ENCODE results near the gene ANKMY1. TPM values are rescaled to one million over a fixed set of nuclear protein-coding genes. Genes with fewer than 3 reads are reported as not detected.
A peak's percentile ranks its signal among the peaks of the same experiment; 100 is the strongest.
"Not testable (repeated sequence)": the region's sequence is repeated elsewhere in the genome, so short reads cannot be mapped to it uniquely, and the experiment has no call there.

The ANKMY1 gene
- total RNA-seq, 1 experiment from 2014 or later = 2.4 TPM

DNA sequence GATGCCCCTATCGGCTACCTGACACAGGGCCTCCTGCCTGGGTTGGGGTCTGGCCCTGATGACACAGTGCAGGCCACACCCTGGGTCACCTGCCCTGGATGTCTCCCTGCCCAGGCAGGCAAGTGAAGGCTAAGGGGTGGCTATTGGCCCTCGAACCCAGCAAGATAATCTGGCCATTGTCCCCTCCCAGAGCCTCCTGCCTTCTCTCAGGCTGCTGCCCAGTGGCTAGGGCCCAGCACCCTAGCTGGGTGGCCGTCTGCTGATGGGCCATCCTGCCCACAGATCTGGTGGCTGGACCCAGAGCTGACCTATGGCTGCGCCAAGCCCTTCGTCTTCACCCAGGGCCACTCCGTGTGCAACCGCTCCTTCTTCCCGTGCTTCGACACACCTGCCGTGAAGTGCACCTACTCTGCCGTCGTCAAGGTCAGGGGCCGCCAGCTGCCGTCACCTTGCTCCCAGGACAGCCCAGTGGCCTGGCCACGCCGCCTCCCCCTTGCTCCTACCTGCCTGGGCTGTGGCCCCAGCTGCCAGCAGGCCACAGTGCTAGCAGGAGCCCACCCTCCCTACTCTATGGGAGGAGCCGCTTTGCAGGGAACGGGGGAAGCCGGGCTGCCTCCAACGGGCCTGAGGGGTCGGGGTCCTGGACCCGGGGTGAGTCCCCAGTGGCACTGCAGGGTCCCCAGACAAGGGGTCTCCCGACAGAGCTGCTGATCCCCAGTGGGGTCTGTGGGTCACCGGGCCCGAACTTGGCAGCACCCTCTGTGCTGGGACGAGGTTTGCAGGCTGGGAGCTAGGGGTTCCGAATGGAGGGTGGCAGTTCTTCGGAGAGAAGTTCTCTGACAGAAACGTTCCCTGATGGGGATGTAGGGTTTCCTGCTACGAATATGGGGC lies 14.6 kb upstream of the ANKMY1 start:
- no peak for DNase-seq (ENCODE audit: low read depth)
- in situ Hi-C loops (cut with HindIII; ENCODE audit: low pct_unique_long_range_greater_than_20kb, low sequenced_read_pairs) = no loop called here

GRCh38 chr2:240571314-240571973 lies 13.7 kb upstream of the ANKMY1 start:
- in situ Hi-C loops (cut with HindIII; ENCODE audit: low pct_unique_long_range_greater_than_20kb, low sequenced_read_pairs) = no loop called here
- no peak for DNase-seq (ENCODE audit: low read depth)

- in situ Hi-C loops (cut with HindIII; ENCODE audit: low pct_unique_long_range_greater_than_20kb, low sequenced_read_pairs) = no loop called here
- no peak for DNase-seq (ENCODE audit: low read depth)
These were observed 12.9 kb upstream of the ANKMY1 start for GRCh38 chr2:240570531-240571313.

GRCh38 chr2:240569998-240570530 lies 12.3 kb upstream of the ANKMY1 start:
- DNase-seq (ENCODE audit: low read depth) = no peak
- in situ Hi-C loops (cut with HindIII; ENCODE audit: low pct_unique_long_range_greater_than_20kb, low sequenced_read_pairs) = no loop called here

DNA sequence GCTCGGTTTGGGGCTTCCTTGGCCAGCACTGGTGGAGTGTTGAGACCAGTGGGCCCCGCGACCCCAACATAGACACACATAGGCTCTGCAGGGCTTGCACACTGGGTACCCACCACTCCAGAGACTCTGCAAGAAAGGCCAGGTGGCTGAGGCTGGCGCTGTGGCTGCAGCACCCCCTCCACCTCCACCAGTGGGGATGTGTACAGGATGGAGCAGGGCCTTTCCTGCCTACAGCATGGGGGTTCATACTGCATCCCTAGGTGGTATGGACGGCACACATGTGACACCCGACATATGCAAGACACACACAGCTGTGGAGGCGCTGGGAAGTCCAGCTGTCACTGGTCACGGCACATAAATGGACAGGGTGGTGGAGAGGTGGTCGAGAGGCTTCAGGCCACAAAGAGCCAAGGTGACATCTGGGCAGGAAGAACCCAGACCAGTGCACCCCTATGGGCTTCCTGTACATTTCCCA lies 11.8 kb upstream of the ANKMY1 start:
- DNase-seq (ENCODE audit: low read depth) = no peak
- in situ Hi-C loops (cut with HindIII; ENCODE audit: low pct_unique_long_range_greater_than_20kb, low sequenced_read_pairs) = no loop called here

DNA sequence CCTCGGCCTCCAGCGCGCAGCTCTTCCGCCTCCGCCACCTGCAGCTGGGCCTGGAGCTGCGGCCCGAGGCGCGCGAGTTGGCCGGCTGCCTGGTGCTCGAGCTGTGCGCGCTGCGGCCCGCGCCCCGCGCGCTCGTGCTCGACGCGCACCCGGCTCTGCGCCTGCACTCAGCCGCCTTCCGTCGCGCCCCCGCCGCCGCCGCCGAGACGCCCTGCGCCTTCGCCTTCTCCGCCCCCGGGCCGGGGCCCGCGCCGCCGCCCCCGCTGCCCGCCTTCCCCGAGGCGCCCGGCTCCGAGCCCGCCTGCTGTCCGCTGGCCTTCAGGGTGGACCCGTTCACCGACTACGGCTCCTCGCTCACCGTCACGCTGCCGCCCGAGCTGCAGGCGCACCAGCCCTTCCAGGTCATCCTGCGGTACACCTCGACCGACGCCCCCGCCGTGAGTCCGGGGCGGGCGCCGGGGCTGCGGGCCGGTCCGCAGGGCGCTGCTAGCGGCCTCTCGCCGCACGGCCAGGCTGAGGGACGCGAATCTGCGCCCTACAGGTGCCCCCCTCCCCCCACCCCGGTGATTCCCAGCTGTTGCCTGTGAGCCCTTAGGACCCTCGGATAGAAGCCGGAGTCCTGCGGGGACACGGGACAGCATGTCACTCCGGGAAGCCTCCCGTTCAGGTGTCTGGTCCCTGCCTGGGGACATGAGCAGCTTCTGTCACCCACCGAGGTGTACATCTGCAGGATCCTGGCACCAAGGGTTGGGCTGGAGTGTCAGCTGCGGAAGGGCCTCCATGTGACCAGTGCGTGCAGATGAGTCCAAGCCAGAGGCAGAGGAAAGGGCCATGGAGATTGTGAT lies 11.1 kb upstream of the ANKMY1 start:
- no peak for DNase-seq (ENCODE audit: low read depth)
- in situ Hi-C loops (cut with HindIII; ENCODE audit: low pct_unique_long_range_greater_than_20kb, low sequenced_read_pairs) = no loop called here

- DNase-seq (ENCODE audit: low read depth) = no peak
- in situ Hi-C loops (cut with HindIII; ENCODE audit: low pct_unique_long_range_greater_than_20kb, low sequenced_read_pairs) = no loop called here
These were observed 10.3 kb upstream of the ANKMY1 start, which contains the start of gene RNPEPL1 for GRCh38 chr2:240567872-240568677. RNPEPL1 (plus strand) TSS chr2:240568484; CDS start chr2:240568587, 103 bp downstream.

DNA sequence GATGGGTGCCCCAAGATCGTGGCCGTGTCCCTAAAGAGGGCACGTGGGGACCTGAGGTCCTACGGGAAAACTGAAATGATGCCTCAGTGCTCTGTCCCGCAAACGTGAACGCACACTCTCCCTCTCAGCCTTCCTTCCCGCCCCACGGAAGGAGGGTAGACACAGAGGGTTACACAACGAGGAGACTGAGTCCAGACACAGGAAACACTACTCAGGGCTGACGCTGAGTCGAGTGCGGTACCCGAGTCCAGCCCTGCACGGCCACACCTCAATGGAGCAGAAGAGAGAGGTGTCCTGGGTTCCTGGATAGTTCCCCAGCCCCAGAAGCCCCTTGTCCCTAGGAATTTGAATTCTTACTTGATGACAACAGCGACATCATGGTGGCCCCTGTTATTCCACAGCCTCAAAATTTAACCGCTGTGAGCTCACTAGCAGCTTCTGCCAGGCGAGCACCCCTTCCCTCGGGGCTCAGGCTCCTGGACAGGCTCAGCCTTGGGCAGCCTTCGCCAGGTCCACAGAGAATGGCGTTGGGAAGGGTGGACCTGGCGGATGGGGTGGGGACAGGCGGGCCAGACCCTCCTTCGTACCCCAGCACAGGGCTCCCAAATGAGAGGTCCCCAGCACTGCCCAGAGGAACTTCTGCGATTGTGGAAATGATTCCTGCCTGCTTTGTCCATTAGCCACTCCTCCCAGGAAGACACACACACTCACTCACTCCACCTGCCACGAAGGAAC lies 9.5 kb upstream of the ANKMY1 start:
- in situ Hi-C loops (cut with HindIII; ENCODE audit: low pct_unique_long_range_greater_than_20kb, low sequenced_read_pairs) = no loop called here
- DNase-seq (ENCODE audit: low read depth) = no peak

DNA sequence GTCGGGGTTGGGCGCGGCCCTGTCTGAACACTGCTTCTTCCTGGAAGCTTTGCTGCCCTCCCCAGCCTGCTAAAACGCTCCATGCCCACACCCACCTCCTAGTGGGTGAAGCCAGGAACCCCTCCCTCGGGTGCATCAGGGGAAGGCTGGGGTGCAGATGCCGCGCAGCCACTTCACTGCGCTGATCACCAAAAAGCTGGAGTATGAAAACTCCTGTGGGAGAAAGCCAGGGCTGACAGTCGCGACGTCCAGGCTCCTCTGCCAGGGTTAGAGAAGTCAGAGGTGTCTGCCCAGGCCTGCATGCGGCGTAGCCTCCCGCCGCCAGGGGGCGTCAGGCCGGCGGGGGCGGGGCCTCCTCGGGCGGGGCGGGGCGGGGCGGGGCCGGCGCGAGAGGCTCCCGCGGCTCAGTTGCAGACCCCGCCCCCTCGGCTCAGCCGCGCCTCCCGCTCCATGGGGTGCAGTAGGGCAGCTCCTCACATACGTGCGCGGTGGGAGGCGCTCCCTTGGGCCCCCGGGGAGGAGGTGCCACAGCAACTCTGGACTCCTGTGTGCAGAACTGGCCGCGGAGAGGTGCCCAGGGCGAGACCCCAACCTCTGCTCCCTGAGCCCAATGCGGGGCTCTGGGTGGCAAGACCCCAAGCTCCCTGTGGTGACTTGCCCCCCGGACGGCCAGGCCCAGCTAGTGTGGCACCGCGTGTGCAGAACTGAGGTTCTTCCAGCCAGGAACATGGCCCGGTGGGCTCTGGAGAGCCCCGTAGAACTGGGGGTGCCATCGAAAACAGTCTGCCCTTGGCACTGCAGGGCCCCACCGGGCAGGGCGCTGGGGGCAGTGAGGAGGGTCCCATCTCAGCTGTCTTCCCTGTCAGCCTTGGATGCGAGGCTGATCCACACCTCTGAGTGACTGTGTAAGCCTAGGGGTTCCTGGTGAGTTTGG lies 8.7 kb upstream of the ANKMY1 start:
- in situ Hi-C loops (cut with HindIII; ENCODE audit: low pct_unique_long_range_greater_than_20kb, low sequenced_read_pairs) = no loop called here
- peak; percentile 69 for DNase-seq (ENCODE audit: low read depth)

DNA sequence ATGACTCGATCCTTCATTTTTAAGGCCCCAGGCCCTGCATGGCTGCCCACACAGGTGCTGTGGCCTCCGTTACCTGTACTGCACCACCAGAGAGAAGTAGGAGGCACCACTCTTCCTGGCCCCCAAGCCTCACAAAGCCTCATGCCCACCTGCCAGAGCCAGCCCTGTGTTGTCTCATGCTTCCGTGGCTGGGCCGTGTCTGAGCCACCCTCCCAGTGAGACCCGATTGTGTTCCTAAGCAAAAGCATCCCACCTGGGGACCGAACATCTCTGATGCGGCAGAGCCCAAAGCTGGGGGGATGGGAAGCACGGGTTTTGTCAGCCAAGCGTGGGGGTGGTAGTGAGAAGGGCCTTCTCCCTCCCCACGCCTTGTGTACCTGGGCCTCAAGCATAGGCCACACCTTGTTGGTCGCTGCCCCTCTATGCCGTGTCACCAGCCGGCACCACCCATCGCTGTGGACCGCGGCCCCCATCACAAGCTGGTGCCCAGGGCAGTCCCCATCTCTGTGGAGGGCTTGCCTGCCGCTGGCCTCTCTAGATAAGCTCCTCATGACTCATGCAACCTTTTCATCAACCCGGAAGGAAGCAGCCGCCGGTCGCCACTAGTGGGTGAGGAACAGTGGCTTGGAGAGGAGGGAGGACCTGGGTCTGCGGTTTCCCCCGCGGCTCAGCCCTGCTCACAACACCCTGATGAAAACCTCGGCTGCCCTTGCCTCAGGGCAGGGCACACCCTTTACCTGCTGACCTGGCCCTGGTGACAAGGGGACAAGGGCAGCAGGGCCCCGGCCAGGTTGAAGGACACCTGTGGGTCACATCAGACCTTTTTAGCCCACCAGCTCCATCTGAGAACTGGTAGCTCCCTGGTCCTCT lies 7.8 kb upstream of the ANKMY1 start:
- DNase-seq (ENCODE audit: low read depth) = peak; percentile 92
- in situ Hi-C loops (cut with HindIII; ENCODE audit: low pct_unique_long_range_greater_than_20kb, low sequenced_read_pairs) = no loop called here

GRCh38 chr2:240564561-240565332 lies 7.0 kb upstream of the ANKMY1 start:
- in situ Hi-C loops (cut with HindIII; ENCODE audit: low pct_unique_long_range_greater_than_20kb, low sequenced_read_pairs) = no loop called here
- DNase-seq (ENCODE audit: low read depth) = peak; percentile 66

DNA sequence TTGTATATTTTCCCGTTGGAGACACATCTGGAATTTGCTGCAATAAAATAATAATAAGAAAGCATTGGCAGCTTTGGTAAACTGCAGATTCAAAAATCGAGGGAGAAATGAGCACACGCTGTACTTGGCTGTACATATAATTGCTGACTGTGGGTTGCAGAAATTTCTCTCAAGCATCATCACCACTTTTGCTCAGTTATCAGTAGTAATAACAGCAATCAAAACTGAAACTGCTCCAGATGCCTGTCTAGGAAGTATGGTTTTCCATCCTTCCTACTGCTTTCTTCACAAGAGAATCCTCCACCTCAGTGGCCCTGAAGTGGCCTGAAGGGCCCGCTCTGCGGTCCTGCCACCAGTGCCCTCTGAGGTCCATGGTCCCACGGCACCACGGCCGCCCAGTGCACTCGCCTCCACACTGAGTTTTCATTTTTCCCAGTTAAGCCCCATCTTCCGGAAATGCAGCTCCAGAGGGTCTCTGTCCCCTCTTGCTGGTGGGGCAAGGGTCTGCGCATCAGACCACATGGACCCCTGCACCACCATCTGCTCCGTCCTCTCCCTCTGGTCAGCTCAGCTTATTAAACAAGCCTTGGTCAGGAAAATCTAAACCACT lies 6.3 kb upstream of the ANKMY1 start:
- in situ Hi-C loops (cut with HindIII; ENCODE audit: low pct_unique_long_range_greater_than_20kb, low sequenced_read_pairs) = no loop called here
- DNase-seq (ENCODE audit: low read depth) = no peak

GRCh38 chr2:240563231-240563630 lies 5.4 kb upstream of the ANKMY1 start:
- in situ Hi-C loops (cut with HindIII; ENCODE audit: low pct_unique_long_range_greater_than_20kb, low sequenced_read_pairs); DNase-seq (ENCODE audit: low read depth): not testable (repeated sequence)
